H1 (cell line): Measurements from ENCODE around the gene TSHZ2. TPM values are rescaled to one million over a fixed set of nuclear protein-coding genes. Genes with fewer than 3 reads are reported as not detected.

Source experiments
- FOSL1 ChIP-seq: IDR thresholded peaks from 2 replicates; pipeline ENCODE4 v1.6.1; 2011; ENCODE audit warnings: mild to moderate bottlenecking, low read depth, low read length, moderate library complexity; ENCODE audit not compliant: insufficient read depth
- polyA plus RNA-seq, 7 experiments: library from polyadenylated mRNA; depleted of rRNA in 3 of 7; stranded (reverse) in 5 of 7; unstranded in 2 of 7; fragments of >200 nt in 5 of 7; fragments of 200-250 nt in 2 of 7; gene quantifications; 1 replicate in 5 of 7; 2 replicates in 1 of 7; 4 replicates in 1 of 7; pipeline versions ENCODE4 v1.2.1 to v1.2.3, GENCODE V29; 2011 to 2013; ENCODE audit warnings: missing spikeins in 2 of 7, mixed read lengths in 2 of 7
- total RNA-seq: library from RNA; stranded (reverse); fragmentation: NEBNext Ultra II Directional; extraction: Animal tissue kit (Norgen Biotek cat#: 25700); gene quantifications from 2 replicates; pipeline ENCODE4 v1.2.1, GENCODE V29; 2021
- TF ChIP-seq, protein P1 (sequence below), 3 experiments: IDR thresholded peaks; 1 replicate in 2 of 3; 2 replicates in 1 of 3; pipeline versions ENCODE4 v1.5.1 to v1.6.1; 2011; ENCODE audit warnings: low read length in 3 of 3, mild to moderate bottlenecking in 3 of 3, inconsistent platforms in 2 of 3, low read depth in 1 of 3, moderate library complexity in 1 of 3; ENCODE audit not compliant: insufficient read depth in 1 of 3; ENCODE audit errors: control extremely low read depth in 1 of 3

Gene TSHZ2
- total and polyA plus RNA-seq, 2 of the 8 experiments (the other 6 are each of a cell fraction or from before 2014, with no cell fraction given): 0.14 to 0.30 TPM

GRCh38 chr20:53258741-53259140 lies 286.6 kb downstream of the TSHZ2 start (continued):
- TF ChIP-seq, protein P1, sequence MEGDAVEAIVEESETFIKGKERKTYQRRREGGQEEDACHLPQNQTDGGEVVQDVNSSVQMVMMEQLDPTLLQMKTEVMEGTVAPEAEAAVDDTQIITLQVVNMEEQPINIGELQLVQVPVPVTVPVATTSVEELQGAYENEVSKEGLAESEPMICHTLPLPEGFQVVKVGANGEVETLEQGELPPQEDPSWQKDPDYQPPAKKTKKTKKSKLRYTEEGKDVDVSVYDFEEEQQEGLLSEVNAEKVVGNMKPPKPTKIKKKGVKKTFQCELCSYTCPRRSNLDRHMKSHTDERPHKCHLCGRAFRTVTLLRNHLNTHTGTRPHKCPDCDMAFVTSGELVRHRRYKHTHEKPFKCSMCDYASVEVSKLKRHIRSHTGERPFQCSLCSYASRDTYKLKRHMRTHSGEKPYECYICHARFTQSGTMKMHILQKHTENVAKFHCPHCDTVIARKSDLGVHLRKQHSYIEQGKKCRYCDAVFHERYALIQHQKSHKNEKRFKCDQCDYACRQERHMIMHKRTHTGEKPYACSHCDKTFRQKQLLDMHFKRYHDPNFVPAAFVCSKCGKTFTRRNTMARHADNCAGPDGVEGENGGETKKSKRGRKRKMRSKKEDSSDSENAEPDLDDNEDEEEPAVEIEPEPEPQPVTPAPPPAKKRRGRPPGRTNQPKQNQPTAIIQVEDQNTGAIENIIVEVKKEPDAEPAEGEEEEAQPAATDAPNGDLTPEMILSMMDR (IDR thresholded peaks at IDR 0.05; ENCODE audit: control extremely low read depth in 1 of 3, insufficient read depth in 1 of 3, low read depth in 1 of 3, low read length in 3 of 3): no peak
- TF ChIP-seq FOSL1: no peak
- TF ChIP-seq, all 59 proteins: peak for 0
